Transverse colon (tissue), 1 donor: Measurements from ENCODE around the gene USP24.

Source experiments
- EP300 ChIP-seq: sonication (generic); formaldehyde crosslinking; IDR thresholded peaks from one replicate; pipeline ENCODE4 v1.6.1; 2017; ENCODE audit warnings: antibody characterized with exemption, low read depth
- POLR2A ChIP-seq: fragments of 450-650 bp; IDR thresholded peaks from one replicate; pipeline ENCODE4 v1.6.1; 2016; ENCODE audit warnings: antibody characterized with exemption, mild to moderate bottlenecking, moderate library complexity

DNA sequence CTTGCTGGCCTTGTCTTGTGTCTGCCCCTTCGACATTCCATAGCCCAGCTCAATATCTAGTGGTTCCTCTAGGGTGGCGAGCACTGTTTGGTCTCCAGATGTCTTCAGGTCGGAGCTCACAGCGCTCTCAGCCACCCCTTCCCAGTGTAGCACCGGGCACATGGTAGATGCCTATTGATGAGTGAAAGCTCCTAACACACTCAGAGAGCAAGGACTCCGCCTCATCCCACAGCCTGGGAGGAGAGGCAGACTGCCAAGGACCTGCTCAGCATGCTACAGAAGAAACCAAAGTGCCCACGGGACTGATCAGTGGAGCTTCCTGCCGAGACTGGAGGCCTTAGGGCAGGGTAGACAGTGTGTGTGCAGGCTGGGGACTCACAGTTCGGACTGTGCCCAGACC is 164.9 kb downstream of the USP24 start:
- no peak for TF ChIP-seq EP300
- TF ChIP-seq POLR2A = no peak
